Gastrocnemius medialis (tissue), 4 donors: ENCODE data around the gene FN3KRP.

Source experiments
- CTCF ChIP-seq, 5 experiments: fragments of 450-650 bp in 3 of 5; fragments of 200-600 bp in 2 of 5; sonication (generic) in 2 of 5; IDR thresholded peaks in 4 of 5; conservative IDR thresholded peaks in 1 of 5; 1 replicate in 4 of 5; 2 replicates in 1 of 5; pipeline ENCODE4 v1.5.1; 2016 to 2019; ENCODE audit warnings: antibody characterized with exemption in 5 of 5, mild to moderate bottlenecking in 3 of 5, moderate library complexity in 3 of 5
- POLR2A ChIP-seq, 2 donors: fragments of 450-650 bp; IDR thresholded peaks; one replicate each; pipeline ENCODE4 v1.6.1; 2017; ENCODE audit warnings: antibody characterized with exemption in 2 of 2, mild to moderate bottlenecking in 2 of 2, moderate library complexity in 2 of 2

- TF ChIP-seq POLR2A (IDR thresholded peaks at IDR 0.05) (no peak), CTCF (IDR thresholded peaks at IDR 0.05 in 4 of 5, conservative IDR thresholded peaks at IDR 0.05 in 1 of 5) (no peak)
These were observed 27.1 kb downstream of the FN3KRP start for GRCh38 chr17:82743344-82744219.
